Liver (tissue), 9 donors: ENCODE measurements around the gene ZNF333. TPM values are rescaled to one million over a fixed set of nuclear protein-coding genes. Genes with fewer than 3 reads are reported as not detected.

Experiments used
- DNase-seq: peaks from one replicate; pipeline ENCODE4 v3.0.0-alpha.2; 2017; ENCODE audit warnings: low spot score
- H3K27ac ChIP-seq, 2 donors: one replicate each; pipeline ENCODE4 v1.7.0; 2013; ENCODE audit warnings: inconsistent platforms in 2 of 2, low read length in 2 of 2, control low read depth in 1 of 2, low read depth in 1 of 2, mild to moderate bottlenecking in 1 of 2
- H3K27me3 ChIP-seq, 4 donors: one replicate each; pipeline versions ENCODE4 v1.6.1 to v1.7.0; 2013; ENCODE audit warnings: low read length in 3 of 4, inconsistent platforms in 1 of 4, mild to moderate bottlenecking in 1 of 4, moderate library complexity in 1 of 4; ENCODE audit not compliant: control insufficient read depth in 4 of 4, insufficient read depth in 4 of 4
- H3K36me3 ChIP-seq, 4 donors: one replicate each; pipeline versions ENCODE4 v1.6.1 to v1.7.0; 2013; ENCODE audit warnings: low read length in 3 of 4, mild to moderate bottlenecking in 3 of 4, low read depth in 1 of 4, moderate library complexity in 1 of 4; ENCODE audit not compliant: control insufficient read depth in 4 of 4, insufficient read depth in 3 of 4
- H3K4me1 ChIP-seq, 4 donors: one replicate each; pipeline versions ENCODE4 v1.6.1 to v1.7.0; 2013; ENCODE audit warnings: low read length in 3 of 4, mild to moderate bottlenecking in 3 of 4, moderate library complexity in 1 of 4; ENCODE audit not compliant: control insufficient read depth in 4 of 4, insufficient read depth in 4 of 4
- H3K4me3 ChIP-seq, 3 donors: one replicate each; pipeline versions ENCODE4 v1.6.1 to v1.7.0; 2013; ENCODE audit warnings: low read length in 3 of 3, control low read depth in 1 of 3, low read depth in 1 of 3, mild to moderate bottlenecking in 1 of 3
- H3K9ac ChIP-seq, 2 donors: one replicate each; pipeline ENCODE4 v1.7.0; 2013; ENCODE audit warnings: low read length in 2 of 2, mild to moderate bottlenecking in 2 of 2, moderate library complexity in 2 of 2, control low read depth in 1 of 2, low read depth in 1 of 2
- H3K9me3 ChIP-seq, 4 donors: one replicate each; pipeline versions ENCODE4 v1.6.1 to v1.7.0; 2013; ENCODE audit warnings: low read length in 3 of 4; ENCODE audit not compliant: control insufficient read depth in 4 of 4
- CTCF ChIP-seq: fragments of 150-350 bp; IDR thresholded peaks from 2 replicates; pipeline ENCODE4 v1.5.1; 2017; ENCODE audit warnings: improper control_type of control experiment, low read depth, low read length; ENCODE audit not compliant: missing input control
- EGR1 ChIP-seq, 2 donors: IDR thresholded peaks; 2 replicates each; pipeline ENCODE4 v1.6.1; 2016 to 2018; ENCODE audit warnings: antibody characterized with exemption in 2 of 2, low read depth in 2 of 2
- FOXA1 ChIP-seq: IDR thresholded peaks from 2 replicates; pipeline ENCODE4 v1.6.1; 2016; ENCODE audit warnings: antibody characterized with exemption
- FOXA2 ChIP-seq: IDR thresholded peaks from 2 replicates; pipeline ENCODE4 v1.6.1; 2016; ENCODE audit warnings: antibody characterized with exemption
- GABPA ChIP-seq, 2 donors: IDR thresholded peaks in 1 of 2; conservative IDR thresholded peaks in 1 of 2; 2 replicates each; pipeline ENCODE4 v1.6.1; 2016; ENCODE audit warnings: antibody characterized with exemption in 2 of 2, mild to moderate bottlenecking in 1 of 2, moderate library complexity in 1 of 2
- HNF4A ChIP-seq, 2 donors: conservative IDR thresholded peaks; 2 replicates each; pipeline ENCODE4 v1.6.1; 2016; ENCODE audit warnings: antibody characterized with exemption in 2 of 2, mild to moderate bottlenecking in 2 of 2
- JUND ChIP-seq, 2 donors: IDR thresholded peaks; 2 replicates each; pipeline ENCODE4 v1.6.1; 2016; ENCODE audit warnings: antibody characterized with exemption in 2 of 2
- NR2F2 ChIP-seq: IDR thresholded peaks from 2 replicates; pipeline ENCODE4 v1.6.1; 2016; ENCODE audit warnings: antibody characterized with exemption
- REST ChIP-seq: IDR thresholded peaks from 2 replicates; pipeline ENCODE4 v1.6.1; 2016; ENCODE audit warnings: antibody characterized with exemption, mild to moderate bottlenecking
- RXRA ChIP-seq, 2 donors: IDR thresholded peaks; 2 replicates each; pipeline ENCODE4 v1.6.1; 2017 to 2018; ENCODE audit warnings: antibody characterized with exemption in 2 of 2, mild to moderate bottlenecking in 1 of 2
- SP1 ChIP-seq: IDR thresholded peaks from 2 replicates; pipeline ENCODE4 v1.6.1; 2018; ENCODE audit warnings: antibody characterized with exemption, mild to moderate bottlenecking
- YY1 ChIP-seq: IDR thresholded peaks from 2 replicates; pipeline ENCODE4 v1.6.1; 2016; ENCODE audit warnings: antibody characterized with exemption, mild to moderate bottlenecking
- WGBS: extraction: QIAGEN DNeasy Blood & Tissue Kit; methylation state at CpG from one replicate; pipeline ENCODE4 v1.1.7; 2013; 5-methylcytosine and 5-hydroxymethylcytosine counted together
- polyA plus RNA-seq, 2 donors: library from polyadenylated mRNA; stranded (reverse) in 1 of 2; unstranded in 1 of 2; fragments of 200-250 nt in 1 of 2; fragments of >200 nt in 1 of 2; fragmentation: Nextera tagmentation in 1 of 2; extraction: Ambion mirVana in 1 of 2; gene quantifications; one replicate each; pipeline versions ENCODE4 v1.2.1 to v1.2.3, GENCODE V29; 2013 to 2015
- total RNA-seq, 2 donors: library from RNA; depleted of rRNA; stranded (reverse); fragments of >200 nt; gene quantifications; one replicate each; pipeline ENCODE4 v1.2.3, GENCODE V29; 2014
- TF ChIP-seq, protein P1 (sequence below): IDR thresholded peaks from 2 replicates; pipeline ENCODE4 v1.6.1; 2016; ENCODE audit warnings: antibody characterized with exemption
- TF ChIP-seq, protein P2 (sequence below): IDR thresholded peaks from 2 replicates; pipeline ENCODE4 v1.6.1; 2016; ENCODE audit warnings: antibody characterized with exemption
- TF ChIP-seq, protein P3 (sequence below): IDR thresholded peaks from 2 replicates; pipeline ENCODE4 v1.6.1; 2016; ENCODE audit warnings: antibody characterized with exemption
- donor health status: healthy.
- donor health status: healthy.
- donor health status: healthy.
- donor health status: healthy.
- donor health status: healthy.

Gene ZNF333
- total RNA-seq, result 10 to 100 TPM in 1 of 2 donors, 1 to 10 TPM in 1; 5.5 to 11.2 TPM
- polyA plus RNA-seq, result 1 to 10 TPM; 1.7 to 1.8 TPM

DNA sequence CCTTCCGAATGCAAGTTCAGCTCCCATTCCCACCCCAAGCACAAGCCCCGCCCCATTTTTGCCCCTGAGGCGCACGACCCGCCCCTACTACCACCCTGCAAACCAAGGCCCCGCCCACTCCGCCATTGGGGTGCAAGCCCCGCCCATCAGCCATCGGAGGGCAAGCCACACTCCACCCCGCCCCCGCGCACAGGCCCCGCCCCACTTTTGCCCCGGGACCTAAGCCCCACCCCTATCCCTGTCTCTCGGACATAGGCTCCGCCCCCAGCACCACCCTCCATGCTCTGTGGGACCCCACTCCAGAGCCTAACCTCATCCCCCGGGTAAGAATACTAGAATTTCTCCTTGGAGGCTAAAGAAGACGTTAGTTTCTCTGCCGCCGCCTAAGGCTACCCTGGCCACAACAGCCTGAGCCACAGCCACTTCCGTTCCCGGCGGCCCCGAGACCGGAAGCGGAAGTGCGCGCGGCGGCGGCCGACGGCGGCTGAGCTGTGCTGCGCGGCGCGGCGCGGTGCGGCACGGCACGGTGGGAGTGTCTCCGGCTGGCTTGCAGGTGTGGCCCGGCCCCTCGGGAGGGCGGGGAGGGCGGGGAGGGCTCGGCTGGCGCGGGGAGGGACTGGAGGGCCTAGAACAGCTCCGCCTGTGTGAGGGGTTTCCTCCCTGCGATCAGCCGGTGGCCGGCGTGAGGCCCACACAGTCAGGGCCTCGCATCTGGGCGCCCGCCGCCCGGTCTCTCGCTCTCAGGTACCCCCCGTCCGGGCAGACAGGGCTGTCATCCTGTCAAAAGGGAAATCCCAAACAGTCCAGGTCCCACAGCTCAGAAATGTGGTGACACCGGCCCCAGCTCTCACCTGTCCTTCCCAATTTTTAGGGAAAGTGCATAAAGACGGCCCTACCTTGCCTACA lies at the start of gene ZNF333:
ZNF333 (plus strand) TSS at position 451 of the 906 bp plus-strand sequence. CDS start 3,444 bp downstream, outside the sequence.
- no peaks in the 10 kb centered on the region for H3K27me3 ChIP-seq
- peak within 1 kb of the TSS; percentile 50 to 85 for H3K9ac ChIP-seq
- WGBS, result under 1% methylated on average over 66 of the region's 66 CpGs
- TF ChIP-seq REST (no peak), HNF4A (conservative IDR thresholded peaks at IDR 0.05) (no peak), GABPA (IDR thresholded peaks at IDR 0.05 in 1 of 2, conservative IDR thresholded peaks at IDR 0.05 in 1 of 2) (peak; percentile 78 to 92), FOXA1 (no peak), RXRA (IDR thresholded peaks at IDR 0.05) (no peak), YY1 (peak; percentile 63), NR2F2 (no peak), SP1 (no peak), EGR1 (IDR thresholded peaks at IDR 0.05; ENCODE audit: low read depth in 2 of 2) (peak in 1 of 2 donors; percentile 23), JUND (IDR thresholded peaks at IDR 0.05) (no peak), CTCF (no peak), FOXA2 (no peak)
- TF ChIP-seq, protein P1, sequence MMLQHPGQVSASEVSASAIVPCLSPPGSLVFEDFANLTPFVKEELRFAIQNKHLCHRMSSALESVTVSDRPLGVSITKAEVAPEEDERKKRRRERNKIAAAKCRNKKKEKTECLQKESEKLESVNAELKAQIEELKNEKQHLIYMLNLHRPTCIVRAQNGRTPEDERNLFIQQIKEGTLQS, result no peak
- TF ChIP-seq, protein P2, sequence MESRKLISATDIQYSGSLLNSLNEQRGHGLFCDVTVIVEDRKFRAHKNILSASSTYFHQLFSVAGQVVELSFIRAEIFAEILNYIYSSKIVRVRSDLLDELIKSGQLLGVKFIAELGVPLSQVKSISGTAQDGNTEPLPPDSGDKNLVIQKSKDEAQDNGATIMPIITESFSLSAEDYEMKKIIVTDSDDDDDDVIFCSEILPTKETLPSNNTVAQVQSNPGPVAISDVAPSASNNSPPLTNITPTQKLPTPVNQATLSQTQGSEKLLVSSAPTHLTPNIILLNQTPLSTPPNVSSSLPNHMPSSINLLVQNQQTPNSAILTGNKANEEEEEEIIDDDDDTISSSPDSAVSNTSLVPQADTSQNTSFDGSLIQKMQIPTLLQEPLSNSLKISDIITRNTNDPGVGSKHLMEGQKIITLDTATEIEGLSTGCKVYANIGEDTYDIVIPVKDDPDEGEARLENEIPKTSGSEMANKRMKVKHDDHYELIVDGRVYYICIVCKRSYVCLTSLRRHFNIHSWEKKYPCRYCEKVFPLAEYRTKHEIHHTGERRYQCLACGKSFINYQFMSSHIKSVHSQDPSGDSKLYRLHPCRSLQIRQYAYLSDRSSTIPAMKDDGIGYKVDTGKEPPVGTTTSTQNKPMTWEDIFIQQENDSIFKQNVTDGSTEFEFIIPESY, result no peak
- TF ChIP-seq, protein P3, sequence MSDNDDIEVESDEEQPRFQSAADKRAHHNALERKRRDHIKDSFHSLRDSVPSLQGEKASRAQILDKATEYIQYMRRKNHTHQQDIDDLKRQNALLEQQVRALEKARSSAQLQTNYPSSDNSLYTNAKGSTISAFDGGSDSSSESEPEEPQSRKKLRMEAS, result peak; percentile 16
- H3K9me3 ChIP-seq, result no peaks in the 10 kb centered on the region
- H3K4me3 ChIP-seq, result peak within 1 kb of the TSS; percentile 87 to 96 (median 88)
- peak; percentile 99 for DNase-seq
- peaks cover 1 to 4% (median 3%) of the 10 kb centered on the region in 4 donors for H3K36me3 ChIP-seq
- H3K27ac ChIP-seq, result peak within 1 kb of the TSS; percentile 77 to 98
- peaks cover 0 to 7% (median 4%) of the 10 kb centered on the region in 4 donors for H3K4me1 ChIP-seq
